ENCODE measurements around the gene NECAB2.

Gene NECAB2

GRCh38 chr16:83931556-83931955, 36.5 kb upstream of the NECAB2 start:
- TF ChIP-seq CTCF (IDR thresholded peaks at IDR 0.05; ENCODE audit: low read depth, low read length, poor library complexity, severe bottlenecking): no peak
- no peak for TF ChIP-seq EZH2phosphoT487 (IDR thresholded peaks at IDR 0.05; ENCODE audit: borderline replicate concordance, low read length)
- no peak overlapping the region for H3K4me3 ChIP-seq (ENCODE audit: low read length)
- H4K20me1 ChIP-seq (ENCODE audit: control insufficient read depth, insufficient read depth, low read depth, low read length): no peaks in the 10 kb centered on the region
- H3F3A ChIP-seq (ENCODE audit: control insufficient read depth, insufficient read depth): no peaks in the 10 kb centered on the region
- H3K9me2 ChIP-seq (replicated peaks; ENCODE audit: control insufficient read depth, low read length): no peaks in the 10 kb centered on the region
- H3K27me3 ChIP-seq (ENCODE audit: control insufficient read depth, low read length): no peaks in the 10 kb centered on the region
- H3K4me2 ChIP-seq (ENCODE audit: low read length): no peak overlapping the region
- no peak overlapping the region for H3K27ac ChIP-seq (ENCODE audit: low read depth, low read length)
- no peaks in the 10 kb centered on the region for H3K9me3 ChIP-seq (ENCODE audit: control insufficient read depth, insufficient read depth, low read length)
- no peaks in the 10 kb centered on the region for H3K36me3 ChIP-seq (ENCODE audit: control insufficient read depth, low read length)
- H3K4me1 ChIP-seq (ENCODE audit: control insufficient read depth, low read length): no peaks in the 10 kb centered on the region
- no peaks in the 10 kb centered on the region for H3K79me2 ChIP-seq (ENCODE audit: control insufficient read depth, low read length)

GRCh38 chr16:83932304-83932703, 35.7 kb upstream of the NECAB2 start:
- Histone ChIP-seq H3K4me3 (ENCODE audit: low read length) (no peak overlapping the region), H3K27ac (ENCODE audit: low read depth, low read length) (no peak overlapping the region), H4K20me1 (ENCODE audit: control insufficient read depth, insufficient read depth, low read depth, low read length) (no peaks in the 10 kb centered on the region), H3K27me3 (ENCODE audit: control insufficient read depth, low read length) (no peaks in the 10 kb centered on the region), H3K9me2 (replicated peaks; ENCODE audit: control insufficient read depth, low read length) (no peaks in the 10 kb centered on the region), H3K4me2 (ENCODE audit: low read length) (no peak overlapping the region), H3K36me3 (ENCODE audit: control insufficient read depth, low read length) (no peaks in the 10 kb centered on the region), H3F3A (ENCODE audit: control insufficient read depth, insufficient read depth) (no peaks in the 10 kb centered on the region), H3K9me3 (ENCODE audit: control insufficient read depth, insufficient read depth, low read length) (no peaks in the 10 kb centered on the region), H3K4me1 (ENCODE audit: control insufficient read depth, low read length) (no peaks in the 10 kb centered on the region), H3K79me2 (ENCODE audit: control insufficient read depth, low read length) (no peaks in the 10 kb centered on the region)
- TF ChIP-seq CTCF (IDR thresholded peaks at IDR 0.05; ENCODE audit: low read depth, low read length, poor library complexity, severe bottlenecking) (no peak), EZH2phosphoT487 (IDR thresholded peaks at IDR 0.05; ENCODE audit: borderline replicate concordance, low read length) (no peak)

GRCh38 chr16:83932955-83933673, 34.9 kb upstream of the NECAB2 start:
- H3K27me3 ChIP-seq (ENCODE audit: control insufficient read depth, low read length): no peaks in the 10 kb centered on the region
- no peaks in the 10 kb centered on the region for H3K79me2 ChIP-seq (ENCODE audit: control insufficient read depth, low read length)
- H3K9me2 ChIP-seq (replicated peaks; ENCODE audit: control insufficient read depth, low read length): no peaks in the 10 kb centered on the region
- H3K9me3 ChIP-seq (ENCODE audit: control insufficient read depth, insufficient read depth, low read length): no peaks in the 10 kb centered on the region
- no peak overlapping the region for H3K4me2 ChIP-seq (ENCODE audit: low read length)
- no peaks in the 10 kb centered on the region for H3F3A ChIP-seq (ENCODE audit: control insufficient read depth, insufficient read depth)
- no peak overlapping the region for H3K4me3 ChIP-seq (ENCODE audit: low read length)
- no peaks in the 10 kb centered on the region for H3K36me3 ChIP-seq (ENCODE audit: control insufficient read depth, low read length)
- no peaks in the 10 kb centered on the region for H4K20me1 ChIP-seq (ENCODE audit: control insufficient read depth, insufficient read depth, low read depth, low read length)
- H3K4me1 ChIP-seq (ENCODE audit: control insufficient read depth, low read length): no peaks in the 10 kb centered on the region
- H3K27ac ChIP-seq (ENCODE audit: low read depth, low read length): no peak overlapping the region
- TF ChIP-seq EZH2phosphoT487 (IDR thresholded peaks at IDR 0.05; ENCODE audit: borderline replicate concordance, low read length) (no peak), CTCF (IDR thresholded peaks at IDR 0.05; ENCODE audit: low read depth, low read length, poor library complexity, severe bottlenecking) (no peak)

Data from DOHH2 (cell line).